GM21529 (cell line): Measurements from ENCODE around the gene HTRA1.

ENCODE experiments used
- ATAC-seq: cut with Tn5 transposase; IDR thresholded peaks from one replicate; pipeline ENCODE4 v1.9.1; 2021; ENCODE audit not compliant: unreplicated experiment

HTRA1 gene

DNA sequence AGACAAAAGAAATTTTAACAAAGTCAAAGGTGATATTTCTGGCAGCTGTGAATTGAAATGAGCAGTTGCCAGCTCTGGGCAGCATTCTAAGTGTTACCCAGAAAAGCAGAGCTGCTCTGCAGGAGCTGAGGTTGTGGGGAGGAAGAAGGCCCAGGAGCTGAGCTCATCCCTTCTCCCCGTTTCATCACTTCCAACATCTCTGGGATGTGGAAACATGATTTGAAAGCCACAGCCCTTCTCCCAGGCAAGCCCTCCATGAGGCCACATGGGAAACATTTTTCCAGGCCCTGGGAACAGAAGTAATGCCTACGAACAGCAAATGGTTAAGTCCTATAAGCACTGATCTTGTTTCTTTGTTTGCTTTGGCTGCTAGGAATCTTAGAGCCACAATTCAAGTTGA, 88.3 kb downstream of the HTRA1 start:
- no peak for ATAC-seq

DNA sequence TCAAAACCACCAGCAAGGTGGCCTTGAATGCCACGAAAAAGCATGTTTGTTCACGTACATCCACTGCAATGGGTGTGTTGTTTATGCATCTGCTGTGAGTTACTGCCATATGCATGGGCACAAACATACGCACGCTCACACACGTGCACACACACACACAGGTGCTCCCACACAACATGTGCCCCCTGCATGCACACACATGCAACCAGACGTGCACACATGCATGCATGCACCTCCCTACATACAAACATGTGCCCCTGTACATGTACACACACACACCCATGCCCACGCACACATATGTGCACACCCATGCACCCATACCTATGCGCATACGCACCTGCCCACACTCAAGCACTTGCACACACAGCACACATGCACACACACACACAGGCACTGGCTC, 89.1 kb downstream of the HTRA1 start:
- no peak for ATAC-seq

DNA sequence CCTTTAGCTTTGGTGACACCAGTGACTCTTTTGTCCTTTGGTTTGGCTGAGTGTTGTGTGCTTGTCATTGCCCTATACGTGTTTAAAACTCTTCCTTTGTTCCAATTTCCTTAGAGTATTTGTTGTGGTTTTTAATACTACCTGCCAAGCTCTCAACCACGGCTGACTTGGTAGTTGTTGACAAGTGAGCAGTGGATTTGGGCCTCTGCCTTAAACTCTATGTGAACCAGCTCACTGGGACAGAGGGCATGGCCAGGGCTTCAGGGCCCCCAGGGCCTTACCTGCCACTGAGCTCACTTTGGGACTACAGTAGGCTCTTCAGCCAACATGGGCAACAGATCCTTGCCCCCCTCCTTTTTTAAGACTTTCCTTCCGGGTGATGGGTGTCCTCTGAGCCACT, 89.6 kb downstream of the HTRA1 start:
- ATAC-seq, result no peak

DNA sequence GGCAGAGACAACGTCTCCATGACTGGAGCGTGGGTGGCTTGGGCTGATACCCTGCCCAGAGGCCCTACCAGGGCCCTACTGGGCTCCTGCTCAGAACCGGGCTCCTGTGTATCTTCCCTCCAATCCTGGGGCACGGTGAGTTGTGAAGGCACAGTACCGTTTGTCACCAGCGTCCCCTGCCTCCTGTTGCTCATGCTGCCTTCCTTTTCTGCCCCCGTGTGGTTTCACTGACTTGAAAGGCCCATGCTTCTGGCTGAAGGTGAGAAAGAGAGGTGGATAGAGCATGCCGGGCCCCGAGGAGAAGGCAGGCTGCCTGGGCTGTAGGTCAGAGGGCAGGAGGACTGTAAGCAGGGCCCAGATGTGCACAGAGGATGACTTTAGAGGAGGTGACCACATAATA, 90.1 kb downstream of the HTRA1 start:
- ATAC-seq, result no peak

DNA sequence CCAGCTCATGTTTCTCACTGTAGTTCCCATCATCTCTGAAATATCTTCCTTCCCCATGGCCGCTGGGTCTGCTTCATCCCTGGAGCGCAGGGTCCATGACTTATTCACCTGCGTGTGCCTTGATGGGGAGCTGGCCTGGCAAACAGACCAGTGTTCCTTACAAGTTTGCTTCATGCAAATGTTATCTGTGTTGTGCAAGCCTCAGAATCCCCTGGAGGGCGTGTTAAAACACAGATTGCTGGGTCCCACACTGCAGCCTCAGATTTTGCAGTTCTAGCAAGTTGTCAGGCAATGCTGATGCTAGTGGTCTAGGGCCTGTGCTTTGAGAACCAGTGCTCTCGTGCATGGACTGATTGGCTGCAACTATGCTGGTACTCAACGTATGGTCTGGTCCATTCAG, 92.0 kb downstream of the HTRA1 start:
- ATAC-seq, result no peak

DNA sequence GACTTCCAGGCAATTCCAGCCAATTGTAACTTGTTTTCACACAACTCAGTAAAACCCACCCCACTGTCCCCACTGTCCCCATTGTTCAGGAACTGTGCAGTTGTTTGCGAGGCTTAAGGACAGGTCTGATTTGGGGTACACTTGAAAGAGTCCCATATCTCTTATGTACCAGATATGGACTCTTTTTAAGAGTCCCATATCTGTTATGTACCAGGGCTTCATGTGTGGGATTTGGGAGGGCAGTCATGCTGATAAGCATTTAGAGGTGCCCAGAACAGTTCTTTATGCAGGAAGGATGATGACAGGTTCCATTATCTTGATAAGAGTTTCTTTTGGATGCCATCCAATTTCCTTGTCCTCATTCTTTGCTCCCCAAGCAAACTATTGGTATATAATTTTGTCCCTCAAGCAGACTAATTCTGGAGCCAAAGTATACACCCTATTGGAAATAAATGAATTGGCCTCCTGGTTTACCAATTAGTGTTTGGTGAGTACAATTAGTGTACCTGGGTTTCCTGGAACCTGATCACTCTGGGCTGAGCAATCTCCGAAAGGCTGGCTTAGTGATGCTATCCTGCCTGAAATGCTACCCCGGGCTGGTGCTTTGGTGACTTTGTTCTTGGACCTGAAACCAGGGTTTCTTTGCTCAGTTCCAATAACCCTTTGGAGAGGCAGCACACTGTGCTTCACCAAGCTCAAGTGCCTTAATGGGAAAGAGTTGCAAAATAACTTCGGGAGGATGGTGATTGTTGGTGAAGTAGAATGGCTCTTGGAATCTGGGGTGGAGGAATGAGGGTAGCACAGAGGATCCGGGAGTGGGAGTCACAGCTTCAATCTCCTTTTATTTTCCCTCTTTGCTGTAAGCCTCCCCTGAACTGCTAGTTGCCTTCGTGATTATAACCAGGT, 93.0 kb downstream of the HTRA1 start:
- no peak for ATAC-seq

DNA sequence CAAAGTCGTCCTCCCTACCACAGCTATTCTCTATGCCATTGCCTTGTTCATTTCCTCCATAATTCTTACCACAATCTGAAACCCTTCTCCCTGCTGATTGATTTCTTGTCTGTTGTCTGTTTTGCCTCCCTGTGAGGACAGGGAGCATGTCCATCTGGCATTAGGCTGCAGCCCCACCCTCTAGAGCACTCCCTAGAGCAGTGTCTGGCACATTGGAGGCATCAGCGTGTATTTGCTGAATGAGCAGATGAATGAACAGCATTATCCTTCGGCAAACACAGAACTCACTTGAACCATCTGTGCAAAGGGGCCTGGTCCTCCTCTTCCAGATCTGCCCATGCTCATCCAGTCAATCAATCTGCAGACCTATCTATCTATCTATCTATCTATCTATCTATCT, 94.1 kb downstream of the HTRA1 start:
- no peak for ATAC-seq

DNA sequence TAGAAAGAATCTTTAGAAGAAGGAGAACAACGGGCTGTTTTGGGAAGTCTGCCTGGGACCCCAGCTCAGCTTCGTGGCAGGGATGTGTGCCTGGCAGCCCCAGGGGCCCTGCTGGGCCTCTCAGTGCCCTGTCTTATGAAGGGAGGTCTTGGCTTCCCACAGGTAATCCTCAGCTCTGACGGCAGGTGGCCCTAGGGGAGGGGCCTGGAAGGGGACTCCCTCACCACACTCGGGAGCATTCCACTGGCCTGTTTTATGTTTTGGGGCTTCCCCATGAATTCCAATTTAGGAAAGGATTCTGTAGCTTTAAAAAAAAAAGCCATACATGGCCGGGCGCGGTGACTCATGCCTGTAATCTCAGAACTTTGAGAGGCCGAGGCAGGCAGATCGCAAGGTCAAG, 96.2 kb downstream of the HTRA1 start:
- no peak for ATAC-seq

DNA sequence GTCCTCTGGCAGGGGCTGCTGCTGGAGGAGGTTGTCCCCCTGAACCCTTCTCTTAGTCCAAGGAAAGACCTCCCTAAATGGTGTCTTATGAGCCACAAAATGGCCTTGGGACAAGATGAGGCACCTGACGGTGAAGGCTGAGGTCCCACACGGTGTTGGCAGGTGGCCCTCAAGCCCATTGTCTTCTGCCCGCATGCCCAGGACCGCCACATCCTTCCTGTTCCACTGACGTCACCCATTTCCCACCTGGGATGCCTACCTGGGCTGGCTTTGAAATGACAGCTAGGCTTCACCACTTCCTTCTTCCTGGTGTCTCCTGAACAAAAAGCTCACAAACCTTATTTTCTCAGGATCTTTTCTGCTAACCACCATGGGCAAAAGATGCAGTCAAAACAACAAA, 97.1 kb downstream of the HTRA1 start:
- ATAC-seq, result no peak

DNA sequence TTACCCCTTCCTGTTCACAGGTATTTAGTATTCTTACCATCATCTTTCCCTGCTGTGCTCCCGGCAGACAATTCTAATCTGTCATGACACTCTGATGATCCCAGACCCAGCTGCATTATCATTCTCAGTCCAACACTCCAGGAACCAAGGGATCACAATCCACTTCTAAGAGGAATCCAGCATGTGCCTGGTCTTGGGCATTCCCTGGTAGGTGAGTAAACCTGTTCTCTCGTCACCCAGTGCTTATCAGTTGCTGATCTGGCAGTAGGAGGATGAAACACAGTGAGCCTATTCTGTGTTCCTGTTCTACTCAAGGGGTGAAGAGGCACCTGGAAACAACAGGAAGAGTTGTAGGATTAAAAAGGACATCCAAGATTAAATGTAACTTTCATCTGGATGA, 97.9 kb downstream of the HTRA1 start:
- no peak for ATAC-seq

DNA sequence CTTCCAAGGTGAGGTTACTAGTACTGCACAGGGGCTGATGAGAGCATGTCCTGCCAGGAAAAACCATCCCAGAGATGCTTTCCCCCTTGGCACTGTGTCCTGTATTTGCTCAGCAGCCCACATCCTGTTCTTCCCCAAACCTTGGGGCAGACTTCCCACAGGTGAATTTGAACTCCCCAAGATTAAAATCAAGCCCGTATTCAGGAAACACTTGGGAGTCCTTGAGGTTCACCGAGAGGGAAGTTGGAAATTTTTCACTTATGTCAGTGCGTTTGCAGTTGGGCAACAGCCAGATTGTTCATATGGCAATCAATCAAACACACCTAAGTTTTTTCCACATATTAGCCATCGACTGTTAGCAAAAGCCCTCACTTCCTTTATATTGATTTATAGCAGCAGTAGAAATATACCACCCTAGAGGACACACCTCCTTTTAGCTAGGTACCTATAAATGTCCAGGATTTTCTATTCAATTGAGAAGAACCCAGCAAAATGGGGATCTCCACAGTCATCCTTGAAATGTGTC, 99.0 kb downstream of the HTRA1 start, which contains the start of gene DMBT1:
DMBT1 (plus strand) TSS at position 476 of the 526 bp plus-strand sequence; CDS start at position 493, 17 bp downstream.
- no peak for ATAC-seq

DNA sequence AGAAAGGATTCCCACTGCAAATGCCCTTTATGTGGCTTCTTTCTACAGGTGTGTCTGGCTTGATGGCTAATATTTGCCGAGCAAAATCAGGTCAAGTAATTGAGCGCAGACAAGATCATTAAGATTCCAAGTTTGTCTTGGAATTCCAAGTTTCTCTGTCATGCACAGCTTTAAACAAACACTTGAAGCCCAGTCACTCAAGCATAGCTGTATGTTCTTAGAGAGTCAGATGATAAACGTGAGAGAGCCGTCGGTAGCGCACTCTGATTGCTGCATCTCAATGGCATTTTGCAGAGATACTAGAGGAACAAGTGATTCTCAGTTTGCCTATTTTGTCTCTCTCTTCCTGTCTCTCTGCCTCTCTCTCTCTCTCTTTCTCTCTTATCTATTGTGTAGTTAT, 99.9 kb downstream of the HTRA1 start:
- no peak for ATAC-seq

DNA sequence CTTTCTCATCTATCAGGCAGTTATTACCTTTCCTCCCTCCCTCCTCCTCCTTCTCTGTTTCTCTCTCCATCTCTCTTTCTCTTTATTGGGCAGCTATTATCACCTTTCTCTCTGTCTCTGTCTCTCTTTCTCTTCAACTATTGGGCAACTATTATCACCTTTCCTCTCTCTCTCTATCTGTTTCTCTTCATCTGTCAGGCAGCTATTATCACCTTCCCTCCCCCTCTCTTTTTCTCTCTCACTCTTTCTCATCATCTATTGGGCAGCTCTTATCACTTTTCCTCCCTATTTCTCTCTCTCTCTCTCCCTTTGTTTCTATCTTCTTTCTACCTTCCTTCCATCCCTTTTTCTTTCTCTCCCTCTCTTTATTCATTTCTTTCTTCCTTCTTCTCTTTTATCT, 100.4 kb downstream of the HTRA1 start:
- no peak for ATAC-seq
